HepG2 (cell line): ENCODE measurements around the gene ITGAE. TPM values are rescaled to one million over a fixed set of nuclear protein-coding genes. Genes with fewer than 3 reads are reported as not detected.
A peak's percentile ranks its signal among the peaks of the same experiment; 100 is the strongest.

Experiments used
- AKAP8 ChIP-seq: sonication (generic); formaldehyde crosslinking; IDR thresholded peaks from 2 replicates; pipeline ENCODE4 v1.5.1; 2020; ENCODE audit warnings: mild to moderate bottlenecking, missing genetic modification reagents
- CREBL2 ChIP-seq: sonication (generic); formaldehyde crosslinking; IDR thresholded peaks from 2 replicates; pipeline ENCODE4 v1.8.1; 2023; ENCODE audit warnings: missing genetic modification reagents, mild to moderate bottlenecking, borderline replicate concordance
- ELF4 ChIP-seq: sonication (generic); formaldehyde crosslinking; IDR thresholded peaks from 2 replicates; pipeline ENCODE4 v1.5.0; 2020; ENCODE audit warnings: missing genetic modification reagents, mild to moderate bottlenecking, moderate library complexity, borderline replicate concordance
- FOXJ3 ChIP-seq: sonication (generic); formaldehyde crosslinking; IDR thresholded peaks from 2 replicates; pipeline ENCODE4 v1.4.0; 2020; ENCODE audit warnings: missing genetic modification reagents, mild to moderate bottlenecking, borderline replicate concordance
- GMEB2 ChIP-seq: IDR thresholded peaks from 2 replicates; pipeline ENCODE4 v1.6.1; 2016; ENCODE audit warnings: missing biosample characterization, missing genetic modification reagents, low read depth
- ISL2 ChIP-seq: sonication (generic); formaldehyde crosslinking; IDR thresholded peaks from 2 replicates; pipeline ENCODE4 v1.5.0; 2020; ENCODE audit warnings: missing genetic modification reagents
- NR2C2 ChIP-seq: sonication (generic); formaldehyde crosslinking; IDR thresholded peaks from 2 replicates; pipeline ENCODE4 v1.4.0; 2020; ENCODE audit warnings: missing genetic modification reagents, mild to moderate bottlenecking, moderate library complexity, borderline replicate concordance
- PHB2 ChIP-seq: fragments of 450-650 bp; IDR thresholded peaks from 2 replicates; pipeline ENCODE4 v1.6.1; 2018; ENCODE audit not compliant: partially characterized antibody
- SNAI1 ChIP-seq: sonication (generic); formaldehyde crosslinking; IDR thresholded peaks from 2 replicates; pipeline ENCODE4 v1.5.0; 2020; ENCODE audit warnings: mild to moderate bottlenecking, missing genetic modification reagents, borderline replicate concordance
- TAF1 ChIP-seq: sonication (generic); formaldehyde crosslinking; IDR thresholded peaks from 2 replicates; pipeline ENCODE4 v1.4.0; 2020; ENCODE audit warnings: missing genetic modification reagents
- THAP11 ChIP-seq: IDR thresholded peaks from 2 replicates; pipeline ENCODE4 v1.6.1; 2016; ENCODE audit warnings: missing biosample characterization, missing genetic modification reagents
- THRA ChIP-seq: sonication (generic); formaldehyde crosslinking; IDR thresholded peaks from 2 replicates; pipeline ENCODE4 v1.4.0; 2020; ENCODE audit warnings: missing genetic modification reagents, borderline replicate concordance
- ZBTB20 ChIP-seq: sonication (generic); formaldehyde crosslinking; IDR thresholded peaks from 2 replicates; pipeline ENCODE4 v1.8.1; 2023; ENCODE audit warnings: missing genetic modification reagents, low read depth, mild to moderate bottlenecking, borderline replicate concordance
- ZFP90 ChIP-seq: sonication (generic); formaldehyde crosslinking; IDR thresholded peaks from 2 replicates; pipeline ENCODE4 v1.8.0; 2022; ENCODE audit warnings: missing genetic modification reagents, mild to moderate bottlenecking, inconsistent platforms, borderline replicate concordance
- ZNF224 ChIP-seq: sonication (generic); formaldehyde crosslinking; IDR thresholded peaks from 2 replicates; pipeline ENCODE4 v1.5.0; 2020; ENCODE audit warnings: mild to moderate bottlenecking, missing genetic modification reagents
- ZNF44 ChIP-seq: sonication (generic); formaldehyde crosslinking; IDR thresholded peaks from 2 replicates; pipeline ENCODE4 v1.5.1; 2020; ENCODE audit warnings: mild to moderate bottlenecking, missing genetic modification reagents
- ZNF530 ChIP-seq: sonication (generic); formaldehyde crosslinking; IDR thresholded peaks from 2 replicates; pipeline ENCODE4 v1.5.0; 2020; ENCODE audit warnings: low read depth, mild to moderate bottlenecking, missing genetic modification reagents
- ZNF562 ChIP-seq: sonication (generic); formaldehyde crosslinking; IDR thresholded peaks from 2 replicates; pipeline ENCODE4 v1.8.0; 2022; ENCODE audit warnings: missing genetic modification reagents, borderline replicate concordance
- ZNF614 ChIP-seq: IDR thresholded peaks from 2 replicates; pipeline ENCODE4 v1.6.1; 2018; ENCODE audit warnings: missing biosample characterization, missing genetic modification reagents, inconsistent platforms, borderline replicate concordance
- ZNF775 ChIP-seq: sonication (generic); formaldehyde crosslinking; IDR thresholded peaks from 2 replicates; pipeline ENCODE4 v1.4.0; 2020; ENCODE audit warnings: missing genetic modification reagents, mild to moderate bottlenecking, moderate library complexity, borderline replicate concordance
- ZNF878 ChIP-seq: sonication (generic); formaldehyde crosslinking; IDR thresholded peaks from 2 replicates; pipeline ENCODE4 v1.8.1; 2023; ENCODE audit warnings: mild to moderate bottlenecking, missing genetic modification reagents, moderate library complexity
- polyA plus RNA-seq, 8 experiments: library from polyadenylated mRNA; depleted of rRNA in 3 of 8; stranded (reverse) in 7 of 8; unstranded in 1 of 8; fragments of >200 nt; fragmentation: Illumina TruSeq in 4 of 8; extraction: Trizol in 4 of 8; gene quantifications; 2 replicates each; pipeline versions ENCODE4 v1.2.1 to v1.2.3, GENCODE V29; 2011 to 2016; ENCODE audit warnings: low read depth in 4 of 8, missing spikeins in 1 of 8, mixed read lengths in 1 of 8; ENCODE audit not compliant: insufficient read depth in 1 of 8
- total RNA-seq, 5 experiments: library from RNA; depleted of rRNA; stranded (reverse); fragments of >200 nt; fragmentation: Illumina TruSeq; extraction: Trizol; gene quantifications; 2 replicates each; pipeline ENCODE4 v1.2.3, GENCODE V29; 2016; ENCODE audit warnings: low read depth in 1 of 5
- TF ChIP-seq, protein P1 (sequence below): sonication (generic); formaldehyde crosslinking; IDR thresholded peaks from 2 replicates; pipeline ENCODE4 v1.9.0; 2021; ENCODE audit warnings: missing genetic modification reagents, borderline replicate concordance
- TF ChIP-seq, protein P2 (sequence below): sonication (generic); formaldehyde crosslinking; IDR thresholded peaks from 2 replicates; pipeline ENCODE4 v1.4.0; 2020; ENCODE audit warnings: missing genetic modification reagents

Gene ITGAE
- total and polyA plus RNA-seq, 2 of the 13 experiments (the other 11 are each of a cell fraction or from before 2014, with no cell fraction given) = 42.3 to 49.0 TPM

GRCh38 chr17:3795390-3796102 is 5.4 kb downstream of the ITGAE start (continued):
- TF ChIP-seq GMEB2 (CRISPR knock-in tag) = no peak
- no peak for TF ChIP-seq ZNF44 (CRISPR knock-in tag)
- no peak; the same call in 1 of the 2 replicates for TF ChIP-seq ZBTB20 (CRISPR knock-in tag)
- no peak for TF ChIP-seq ZNF775 (CRISPR knock-in tag)
- no peak for TF ChIP-seq ZFP90
- TF ChIP-seq NR2C2 = no peak
- no peak for TF ChIP-seq AKAP8 (CRISPR knock-in tag)
- peak; percentile 43; the same call in 1 of the 2 replicates for TF ChIP-seq THAP11 (CRISPR knock-in tag)
- TF ChIP-seq, protein P1, sequence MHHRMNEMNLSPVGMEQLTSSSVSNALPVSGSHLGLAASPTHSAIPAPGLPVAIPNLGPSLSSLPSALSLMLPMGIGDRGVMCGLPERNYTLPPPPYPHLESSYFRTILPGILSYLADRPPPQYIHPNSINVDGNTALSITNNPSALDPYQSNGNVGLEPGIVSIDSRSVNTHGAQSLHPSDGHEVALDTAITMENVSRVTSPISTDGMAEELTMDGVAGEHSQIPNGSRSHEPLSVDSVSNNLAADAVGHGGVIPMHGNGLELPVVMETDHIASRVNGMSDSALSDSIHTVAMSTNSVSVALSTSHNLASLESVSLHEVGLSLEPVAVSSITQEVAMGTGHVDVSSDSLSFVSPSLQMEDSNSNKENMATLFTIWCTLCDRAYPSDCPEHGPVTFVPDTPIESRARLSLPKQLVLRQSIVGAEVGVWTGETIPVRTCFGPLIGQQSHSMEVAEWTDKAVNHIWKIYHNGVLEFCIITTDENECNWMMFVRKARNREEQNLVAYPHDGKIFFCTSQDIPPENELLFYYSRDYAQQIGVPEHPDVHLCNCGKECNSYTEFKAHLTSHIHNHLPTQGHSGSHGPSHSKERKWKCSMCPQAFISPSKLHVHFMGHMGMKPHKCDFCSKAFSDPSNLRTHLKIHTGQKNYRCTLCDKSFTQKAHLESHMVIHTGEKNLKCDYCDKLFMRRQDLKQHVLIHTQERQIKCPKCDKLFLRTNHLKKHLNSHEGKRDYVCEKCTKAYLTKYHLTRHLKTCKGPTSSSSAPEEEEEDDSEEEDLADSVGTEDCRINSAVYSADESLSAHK = no peak
- TF ChIP-seq FOXJ3 (CRISPR knock-in tag) = peak; percentile 80; the same call in 1 of the 2 replicates
- no peak for TF ChIP-seq ELF4 (CRISPR knock-in tag)
- TF ChIP-seq ZNF530 = no peak
- TF ChIP-seq CREBL2 (CRISPR knock-in tag) = no peak
- TF ChIP-seq, protein P2, sequence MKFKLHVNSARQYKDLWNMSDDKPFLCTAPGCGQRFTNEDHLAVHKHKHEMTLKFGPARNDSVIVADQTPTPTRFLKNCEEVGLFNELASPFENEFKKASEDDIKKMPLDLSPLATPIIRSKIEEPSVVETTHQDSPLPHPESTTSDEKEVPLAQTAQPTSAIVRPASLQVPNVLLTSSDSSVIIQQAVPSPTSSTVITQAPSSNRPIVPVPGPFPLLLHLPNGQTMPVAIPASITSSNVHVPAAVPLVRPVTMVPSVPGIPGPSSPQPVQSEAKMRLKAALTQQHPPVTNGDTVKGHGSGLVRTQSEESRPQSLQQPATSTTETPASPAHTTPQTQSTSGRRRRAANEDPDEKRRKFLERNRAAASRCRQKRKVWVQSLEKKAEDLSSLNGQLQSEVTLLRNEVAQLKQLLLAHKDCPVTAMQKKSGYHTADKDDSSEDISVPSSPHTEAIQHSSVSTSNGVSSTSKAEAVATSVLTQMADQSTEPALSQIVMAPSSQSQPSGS (CRISPR knock-in tag) = no peak
- TF ChIP-seq THRA (CRISPR knock-in tag) = no peak
- no peak for TF ChIP-seq SNAI1
- TF ChIP-seq ZNF562 (CRISPR knock-in tag) = no peak
- no peak for TF ChIP-seq PHB2
- no peak for TF ChIP-seq ZNF878
- no peak for TF ChIP-seq ZNF614 (CRISPR knock-in tag)
- peak; percentile 25; the same call in 1 of the 2 replicates for TF ChIP-seq TAF1
- TF ChIP-seq ZNF224 (CRISPR knock-in tag) = no peak
- TF ChIP-seq ISL2 (CRISPR knock-in tag) = no peak; the same call in 1 of the 2 replicates
